ENCODE results near the gene CGB7. TPM values are rescaled to one million over a fixed set of nuclear protein-coding genes. Genes with fewer than 3 reads are reported as not detected.
A peak's percentile ranks its signal among the peaks of the same experiment; 100 is the strongest.
"Not testable (repeated sequence)": the region's sequence is repeated elsewhere in the genome, so short reads cannot be mapped to it uniquely, and the experiment has no call there.

Gene CGB7
- total and polyA plus RNA-seq, 4 experiments from 2014 or later: not detected

DNA sequence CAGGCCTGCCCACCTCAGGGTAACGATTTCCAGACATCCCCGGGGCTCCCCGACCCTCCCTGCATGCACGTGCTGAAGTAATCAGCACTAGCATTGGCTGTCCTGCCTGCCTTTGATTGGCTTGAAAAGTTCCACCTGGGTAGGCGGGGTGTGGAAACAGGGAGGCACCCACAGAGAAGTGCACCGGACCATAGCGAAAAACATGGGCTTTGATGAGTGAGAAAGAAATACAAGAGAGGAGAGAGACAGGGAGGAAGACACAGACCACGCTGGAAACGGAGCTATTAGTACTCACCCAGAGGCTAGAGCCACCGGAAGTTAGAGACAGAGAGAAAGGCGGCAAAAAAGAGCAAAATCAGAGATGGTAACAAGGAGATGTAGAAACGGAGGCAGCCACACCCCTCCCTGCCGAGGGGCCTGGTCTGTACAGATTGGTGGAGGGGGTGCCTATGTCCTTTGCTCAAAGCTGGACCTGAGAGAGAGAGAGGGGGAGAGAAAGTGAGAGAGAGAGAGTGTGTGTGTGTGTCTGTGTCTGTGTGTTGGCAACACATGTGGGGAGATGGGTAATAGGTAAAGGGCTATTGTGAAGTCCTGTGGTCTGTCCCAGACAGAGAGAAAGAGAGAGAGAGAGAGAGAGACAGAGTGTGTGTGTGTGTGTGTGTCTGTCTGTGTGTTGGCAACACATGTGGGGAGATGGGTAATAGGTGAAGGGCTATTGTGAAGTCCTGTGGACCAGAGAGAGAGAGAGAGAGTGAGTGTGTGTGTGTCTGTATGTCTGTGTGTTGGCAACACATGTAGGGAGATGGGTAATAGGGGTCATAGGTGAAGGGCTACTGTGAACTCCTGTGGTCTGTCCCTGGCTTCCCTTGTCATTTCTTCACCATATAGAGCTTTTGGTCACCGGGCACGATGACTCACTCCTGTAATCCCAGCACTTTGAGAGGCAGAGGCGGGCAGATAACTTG lies 36.3 kb downstream of the CGB7 start:
- Mint-ChIP-seq H3K27me3 (peaks cover 0 to 3% of the 10 kb centered on the region in 2 donors), H3K9me3 (no peaks in the 10 kb centered on the region), H3K4me1 (peaks cover 15 to 39% (median 25%) of the 10 kb centered on the region in 4 donors), H3K36me3 (peaks cover 0 to 2% of the 10 kb centered on the region in 2 donors), H3K4me3 (peak overlapping the region in 4 of 8 donors; percentile 11 to 55 (median 32)), H3K27ac (peak overlapping the region in 2 of 7 donors; percentile 2 to 36)
- Histone ChIP-seq H3K9me3 (ENCODE audit: control insufficient read depth in 1 of 2, low read length in 2 of 2) (no peaks in the 10 kb centered on the region), H3K27ac (ENCODE audit: low read depth, low read length) (no peak overlapping the region), H3K4me3 (ENCODE audit: low read length in 2 of 2) (no peak overlapping the region), H3K27me3 (ENCODE audit: insufficient read depth, low read length) (no peaks in the 10 kb centered on the region), H3K36me3 (ENCODE audit: insufficient read depth, low read length) (no peaks in the 10 kb centered on the region), H3K4me1 (ENCODE audit: insufficient read depth, low read length) (peaks cover 24% of the 10 kb centered on the region)
- intact Hi-C loops (cut with micrococcal nuclease): no loop called here
- ChIA-PET POLR2A (ENCODE audit: partially characterized antibody) (no interaction called here), CTCF (ENCODE audit: partially characterized antibody) (no interaction called here)
- no peak for DNase-seq

- no peak for DNase-seq
- Histone ChIP-seq H3K36me3 (ENCODE audit: insufficient read depth, low read length) (no peaks in the 10 kb centered on the region), H3K4me3 (ENCODE audit: low read length in 2 of 2) (no peak overlapping the region), H3K27ac (ENCODE audit: low read depth, low read length) (no peak overlapping the region), H3K4me1 (ENCODE audit: insufficient read depth, low read length) (peaks cover 24% of the 10 kb centered on the region), H3K9me3 (ENCODE audit: control insufficient read depth in 1 of 2, low read length in 2 of 2) (no peaks in the 10 kb centered on the region), H3K27me3 (ENCODE audit: insufficient read depth, low read length) (no peaks in the 10 kb centered on the region)
- Mint-ChIP-seq H3K4me1 (peaks cover 15 to 39% (median 25%) of the 10 kb centered on the region in 4 donors), H3K27me3 (peaks cover 0 to 3% of the 10 kb centered on the region in 2 donors), H3K36me3 (peaks cover 0 to 5% of the 10 kb centered on the region in 2 donors), H3K4me3 (peak overlapping the region in 4 of 8 donors; percentile 26 to 94 (median 62)), H3K27ac (peak overlapping the region in 1 of 7 donors; percentile 69), H3K9me3 (no peaks in the 10 kb centered on the region)
- ChIA-PET POLR2A (ENCODE audit: partially characterized antibody) (interaction anchor here (0.9 to 1.1 kb wide), 2 partner anchors 36 to 50 kb away, joined by 3 read pairs; no protein-coding TSS in a partner anchor), CTCF (ENCODE audit: partially characterized antibody) (interaction anchor here (0.6 to 3.0 kb wide), 3 partner anchors 19 to 659 kb away, joined by 3 to 22 read pairs (median 4); no protein-coding TSS in a partner anchor)
- intact Hi-C loops (cut with micrococcal nuclease): no loop called here
Observed at GRCh38 chr19:49020342-49020741, 37.2 kb downstream of the CGB7 start.

DNA sequence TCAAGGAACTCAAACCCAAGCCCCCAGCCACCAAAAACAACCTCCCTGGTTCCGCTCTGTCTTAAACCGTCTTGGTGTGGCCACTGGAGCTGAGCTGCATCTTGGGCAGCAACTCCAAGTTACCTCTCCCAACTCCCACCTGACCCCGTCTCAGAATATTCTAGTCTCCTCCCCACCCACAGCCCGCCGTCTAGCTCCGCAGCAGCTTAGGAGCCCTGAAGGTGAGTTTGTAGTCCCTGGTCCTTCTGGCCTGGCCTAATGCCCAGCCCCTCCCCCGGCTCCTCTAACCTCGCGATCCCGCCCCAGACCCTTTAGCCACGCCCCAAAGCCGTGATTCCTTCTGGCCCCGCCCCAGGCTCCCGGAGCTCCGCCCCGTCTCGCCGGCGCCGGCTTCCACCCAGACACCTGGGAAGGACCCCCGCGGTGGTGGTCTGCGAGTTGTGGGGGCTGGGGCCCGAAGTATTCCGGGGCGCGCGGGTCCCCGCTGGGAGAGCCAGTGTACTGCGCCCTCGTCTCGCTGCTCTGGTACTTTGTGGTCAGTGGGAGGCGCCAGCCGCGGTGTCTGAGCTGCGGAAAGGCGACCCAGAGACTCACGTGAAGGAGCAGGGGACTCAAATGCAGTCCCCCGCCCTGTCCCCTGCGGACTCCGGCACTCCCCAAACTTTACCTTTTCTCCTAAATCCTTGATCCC lies 38.2 kb downstream of the CGB7 start:
- Histone ChIP-seq H3K27me3 (ENCODE audit: insufficient read depth, low read length) (no peaks in the 10 kb centered on the region), H3K4me3 (ENCODE audit: low read length in 2 of 2) (peak overlapping the region; percentile 47 to 73), H3K4me1 (ENCODE audit: insufficient read depth, low read length) (peaks cover 24% of the 10 kb centered on the region), H3K9me3 (ENCODE audit: control insufficient read depth in 1 of 2, low read length in 2 of 2) (no peaks in the 10 kb centered on the region), H3K27ac (ENCODE audit: low read depth, low read length) (no peak overlapping the region), H3K36me3 (ENCODE audit: insufficient read depth, low read length) (no peaks in the 10 kb centered on the region)
- intact Hi-C loops (cut with micrococcal nuclease): loop anchor here (2.0 kb wide), 1 partner anchor 37 kb away; the partner anchor contains the start of gene CGB7
- DNase-seq: peak; percentile 49 to 66 (median 51)
- peaks cover 0 to 3% of the 10 kb centered on the region in 2 donors for H3K27me3 Mint-ChIP-seq
- H3K27ac Mint-ChIP-seq: peak overlapping the region; percentile 32 to 91 (median 79)
- H3K4me1 Mint-ChIP-seq: peaks cover 15 to 39% (median 25%) of the 10 kb centered on the region in 4 donors
- ChIA-PET CTCF (ENCODE audit: partially characterized antibody) (interaction anchor here (0.6 to 3.0 kb wide), 7 partner anchors 18 to 660 kb away, joined by 3 to 22 read pairs (median 3); partner anchors contain the start of genes GYS1 and RUVBL2), POLR2A (ENCODE audit: partially characterized antibody) (interaction anchor here (0.9 to 3.4 kb wide), 5 partner anchors 9 to 50 kb away, joined by 3 to 33 read pairs (median 3); partner anchors contain the start of genes GYS1 and RUVBL2)
- H3K36me3 Mint-ChIP-seq: peaks cover 0 to 9% of the 10 kb centered on the region in 2 donors
- no peaks in the 10 kb centered on the region for H3K9me3 Mint-ChIP-seq
- H3K4me3 Mint-ChIP-seq: peak overlapping the region; percentile 84 to 94 (median 90)

DNA sequence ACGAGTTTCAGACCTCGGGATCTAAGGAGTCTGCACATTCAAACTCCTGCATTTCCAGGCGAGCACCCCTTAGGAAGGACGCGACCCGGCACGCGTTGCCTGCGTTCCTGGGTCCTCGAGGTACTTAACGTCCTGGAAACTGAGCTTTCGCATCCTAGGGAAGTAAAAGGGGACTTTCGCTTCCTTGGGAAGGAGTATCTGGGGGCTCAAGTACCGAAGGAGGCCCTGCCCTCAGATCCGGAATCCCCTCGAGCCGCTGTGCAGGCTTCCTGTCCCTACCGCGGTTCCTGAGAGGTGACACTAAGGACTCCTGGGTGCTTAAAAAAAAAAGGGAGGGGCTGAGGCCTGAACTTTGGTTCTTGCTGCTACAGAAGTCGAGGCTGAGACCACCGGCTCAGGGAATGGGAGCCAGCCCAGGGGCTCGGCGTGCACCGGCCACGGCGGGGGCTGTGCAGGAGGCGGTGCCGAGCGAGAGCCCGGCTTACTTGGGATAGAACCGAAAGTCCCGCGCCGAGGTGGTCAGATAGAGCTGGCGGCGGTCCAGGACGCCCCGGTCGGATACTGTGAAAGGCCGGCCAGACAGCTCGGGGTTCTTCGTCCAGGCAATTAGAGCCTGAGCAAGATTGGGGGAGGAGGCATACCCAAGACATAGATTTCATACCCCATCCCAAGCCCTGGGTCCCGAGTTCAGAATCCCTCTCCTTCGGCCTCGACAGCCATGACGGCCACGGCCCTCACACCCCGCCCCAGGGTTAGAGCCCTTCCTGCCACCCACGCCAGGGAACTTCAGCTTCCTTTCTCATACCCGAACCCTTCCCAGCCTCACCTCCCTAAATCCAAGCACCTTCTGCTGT lies 38.9 kb downstream of the CGB7 start:
- not testable (repeated sequence) for H3K36me3 ChIP-seq (ENCODE audit: insufficient read depth, low read length); H3K9me3 ChIP-seq (ENCODE audit: control insufficient read depth in 1 of 2, low read length in 2 of 2); H3K27me3 ChIP-seq (ENCODE audit: insufficient read depth, low read length); H3K27me3 Mint-ChIP-seq; H3K9me3 Mint-ChIP-seq
- Histone ChIP-seq H3K27ac (ENCODE audit: low read depth, low read length) (peak overlapping the region; percentile 23), H3K4me3 (ENCODE audit: low read length in 2 of 2) (peak overlapping the region; percentile 47 to 73), H3K4me1 (ENCODE audit: insufficient read depth, low read length) (peaks cover 24% of the 10 kb centered on the region)
- H3K27ac Mint-ChIP-seq: peak overlapping the region in 6 of 7 donors; percentile 48 to 91 (median 79)
- H3K4me1 Mint-ChIP-seq: peaks cover 15 to 39% (median 25%) of the 10 kb centered on the region in 4 donors
- DNase-seq: peak; percentile 19 to 50 (median 29)
- ChIA-PET POLR2A (ENCODE audit: partially characterized antibody) (interaction anchor here (0.8 to 3.4 kb wide), 7 partner anchors 8 to 143 kb away, joined by 3 to 33 read pairs (median 7); partner anchors contain the start of genes GYS1, NUCB1 and RUVBL2), CTCF (ENCODE audit: partially characterized antibody) (interaction anchor here (0.9 to 3.0 kb wide), 9 partner anchors 15 to 223 kb away, joined by 3 to 22 read pairs (median 3); partner anchors contain the start of genes GYS1 and RUVBL2)
- peaks cover 0 to 17% of the 10 kb centered on the region in 2 donors for H3K36me3 Mint-ChIP-seq
- peak overlapping the region; percentile 84 to 94 (median 90) for H3K4me3 Mint-ChIP-seq
- intact Hi-C loops (cut with micrococcal nuclease): loop anchor here (1.0 to 2.0 kb wide), 2 partner anchors 25 to 38 kb away; partner anchors contain the start of genes CGB7, GYS1 and RUVBL2

GRCh38 chr19:49017666-49018351 lies 39.7 kb downstream of the CGB7 start:
- Histone ChIP-seq H3K4me3 (ENCODE audit: low read length in 2 of 2) (peak overlapping the region in 1 of 2 donors; percentile 73), H3K27ac (ENCODE audit: low read depth, low read length) (peak overlapping the region; percentile 23), H3K27me3 (ENCODE audit: insufficient read depth, low read length) (no peaks in the 10 kb centered on the region), H3K4me1 (ENCODE audit: insufficient read depth, low read length) (peaks cover 24% of the 10 kb centered on the region), H3K9me3 (ENCODE audit: control insufficient read depth in 1 of 2, low read length in 2 of 2) (no peaks in the 10 kb centered on the region), H3K36me3 (ENCODE audit: insufficient read depth, low read length) (no peaks in the 10 kb centered on the region)
- peak; percentile 62 to 76 (median 69) for DNase-seq
- intact Hi-C loops (cut with micrococcal nuclease): loop anchor here (1.0 to 2.0 kb wide), 2 partner anchors 25 to 39 kb away; partner anchors contain the start of genes CGB7, GYS1 and RUVBL2
- peak overlapping the region in 4 of 7 donors; percentile 13 to 55 (median 36) for H3K27ac Mint-ChIP-seq
- no peaks in the 10 kb centered on the region for H3K9me3 Mint-ChIP-seq
- H3K27me3 Mint-ChIP-seq: peaks cover 0 to 3% of the 10 kb centered on the region in 2 donors
- peaks cover 15 to 39% (median 25%) of the 10 kb centered on the region in 4 donors for H3K4me1 Mint-ChIP-seq
- POLR2A ChIA-PET (ENCODE audit: partially characterized antibody): interaction anchor here (0.8 to 3.4 kb wide), 7 partner anchors 8 to 143 kb away, joined by 3 to 33 read pairs (median 7); partner anchors contain the start of genes GYS1, NUCB1 and RUVBL2
- peak overlapping the region; percentile 84 to 94 (median 90) for H3K4me3 Mint-ChIP-seq
- CTCF ChIA-PET (ENCODE audit: partially characterized antibody): interaction anchor here (0.6 to 3.0 kb wide), 8 partner anchors 14 to 798 kb away, joined by 3 to 22 read pairs (median 3); partner anchors contain the start of genes GYS1 and RUVBL2
- H3K36me3 Mint-ChIP-seq: peaks cover 0 to 18% of the 10 kb centered on the region in 2 donors

Data from CD4-positive, alpha-beta memory T cell (primary cell).